ENCODE results near the gene PTCHD1. TPM values are rescaled to one million over a fixed set of nuclear protein-coding genes. Genes with fewer than 3 reads are reported as not detected.

Gene PTCHD1
- total and polyA plus RNA-seq, 9 of the 15 experiments (the other 6 are each of a cell fraction or from before 2014, with no cell fraction given), result not detected

- intact Hi-C loops (cut with micrococcal nuclease), result no loop called here
- no peak for TF ChIP-seq RUNX1 (IDR thresholded peaks at IDR 0.05; ENCODE audit: low read depth)
- no peak for TF ChIP-seq NCOA6 (IDR thresholded peaks at IDR 0.05)
- no peak for TF ChIP-seq ATF1 (CRISPR knock-in tag; IDR thresholded peaks at IDR 0.05)
- TF ChIP-seq ATF1 (tag; IDR thresholded peaks at IDR 0.05), result no peak
- TF ChIP-seq ZNF212 (CRISPR knock-in tag; IDR thresholded peaks at IDR 0.05), result no peak
- TF ChIP-seq TAL1 (IDR thresholded peaks at IDR 0.05), result no peak
- no peak for TF ChIP-seq PKNOX1 (IDR thresholded peaks at IDR 0.05)
- TF ChIP-seq NFIC (IDR thresholded peaks at IDR 0.05), result no peak
- TF ChIP-seq NCOA2 (IDR thresholded peaks at IDR 0.05; ENCODE audit: partially characterized antibody in 2 of 2), result no peak
- no peak for TF ChIP-seq SP2 (IDR thresholded peaks at IDR 0.05; ENCODE audit: extremely low read depth, low read depth, low read length, poor library complexity, severe bottlenecking)
- no peak for TF ChIP-seq ZNF696 (CRISPR knock-in tag; conservative IDR thresholded peaks at IDR 0.05)
- TF ChIP-seq TOE1 (IDR thresholded peaks at IDR 0.05; ENCODE audit: borderline replicate concordance), result no peak
- TF ChIP-seq TOE1 (CRISPR knock-in tag; IDR thresholded peaks at IDR 0.05; ENCODE audit: borderline replicate concordance, low read depth), result no peak
- TF ChIP-seq, protein P1, sequence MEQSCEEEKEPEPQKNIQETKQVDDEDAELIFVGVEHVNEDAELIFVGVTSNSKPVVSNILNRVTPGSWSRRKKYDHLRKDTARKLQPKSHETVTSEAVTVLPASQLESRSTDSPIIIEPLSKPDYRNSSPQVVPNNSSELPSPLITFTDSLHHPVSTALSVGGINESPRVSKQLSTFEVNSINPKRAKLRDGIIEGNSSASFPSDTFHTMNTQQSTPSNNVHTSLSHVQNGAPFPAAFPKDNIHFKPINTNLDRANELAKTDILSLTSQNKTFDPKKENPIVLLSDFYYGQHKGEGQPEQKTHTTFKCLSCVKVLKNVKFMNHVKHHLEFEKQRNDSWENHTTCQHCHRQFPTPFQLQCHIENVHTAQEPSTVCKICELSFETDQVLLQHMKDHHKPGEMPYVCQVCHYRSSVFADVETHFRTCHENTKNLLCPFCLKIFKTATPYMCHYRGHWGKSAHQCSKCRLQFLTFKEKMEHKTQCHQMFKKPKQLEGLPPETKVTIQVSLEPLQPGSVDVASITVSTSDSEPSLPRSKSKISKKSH (CRISPR knock-in tag; IDR thresholded peaks at IDR 0.05), result no peak
- TF ChIP-seq, protein P2, sequence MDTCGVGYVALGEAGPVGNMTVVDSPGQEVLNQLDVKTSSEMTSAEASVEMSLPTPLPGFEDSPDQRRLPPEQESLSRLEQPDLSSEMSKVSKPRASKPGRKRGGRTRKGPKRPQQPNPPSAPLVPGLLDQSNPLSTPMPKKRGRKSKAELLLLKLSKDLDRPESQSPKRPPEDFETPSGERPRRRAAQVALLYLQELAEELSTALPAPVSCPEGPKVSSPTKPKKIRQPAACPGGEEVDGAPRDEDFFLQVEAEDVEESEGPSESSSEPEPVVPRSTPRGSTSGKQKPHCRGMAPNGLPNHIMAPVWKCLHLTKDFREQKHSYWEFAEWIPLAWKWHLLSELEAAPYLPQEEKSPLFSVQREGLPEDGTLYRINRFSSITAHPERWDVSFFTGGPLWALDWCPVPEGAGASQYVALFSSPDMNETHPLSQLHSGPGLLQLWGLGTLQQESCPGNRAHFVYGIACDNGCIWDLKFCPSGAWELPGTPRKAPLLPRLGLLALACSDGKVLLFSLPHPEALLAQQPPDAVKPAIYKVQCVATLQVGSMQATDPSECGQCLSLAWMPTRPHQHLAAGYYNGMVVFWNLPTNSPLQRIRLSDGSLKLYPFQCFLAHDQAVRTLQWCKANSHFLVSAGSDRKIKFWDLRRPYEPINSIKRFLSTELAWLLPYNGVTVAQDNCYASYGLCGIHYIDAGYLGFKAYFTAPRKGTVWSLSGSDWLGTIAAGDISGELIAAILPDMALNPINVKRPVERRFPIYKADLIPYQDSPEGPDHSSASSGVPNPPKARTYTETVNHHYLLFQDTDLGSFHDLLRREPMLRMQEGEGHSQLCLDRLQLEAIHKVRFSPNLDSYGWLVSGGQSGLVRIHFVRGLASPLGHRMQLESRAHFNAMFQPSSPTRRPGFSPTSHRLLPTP (IDR thresholded peaks at IDR 0.05; ENCODE audit: borderline replicate concordance, extremely low read depth, insufficient read length), result no peak
- TF ChIP-seq TEAD1 (CRISPR knock-in tag; IDR thresholded peaks at IDR 0.05), result no peak
These were observed 102.2 kb downstream of the PTCHD1 start for GRCh38 chrX:23436875-23437274.

More at GRCh38 chrX:23436875-23437274, 102.2 kb downstream of the PTCHD1 start:
- Histone ChIP-seq H2AFZ (ENCODE audit: low read depth, low read length) (no peak overlapping the region), H3K9me3 (replicated peaks; ENCODE audit: control insufficient read depth, insufficient read depth, low read depth, low read length) (no peaks in the 10 kb centered on the region), H3K27ac (ENCODE audit: extremely low read depth, low read depth, low read length) (no peak overlapping the region), H3K4me3 (no peak overlapping the region), H3K36me3 (ENCODE audit: control insufficient read depth, insufficient read depth, low read length) (no peaks in the 10 kb centered on the region), H3K4me1 (replicated peaks in 1 of 2; ENCODE audit: control insufficient read depth in 2 of 2, insufficient read depth in 2 of 2, low read length in 2 of 2) (no peaks in the 10 kb centered on the region), H3K27me3 (ENCODE audit: control insufficient read depth in 2 of 2, insufficient read depth in 2 of 2, low read length in 2 of 2) (no peaks in the 10 kb centered on the region), H4K20me1 (replicated peaks; ENCODE audit: control insufficient read depth, insufficient read depth, low read length) (no peaks in the 10 kb centered on the region), H3K9ac (ENCODE audit: insufficient read depth in 1 of 2, low read depth in 2 of 2, low read length in 2 of 2) (no peak overlapping the region), H3K79me2 (ENCODE audit: control insufficient read depth, insufficient read depth, low read length) (no peaks in the 10 kb centered on the region), H3K4me2 (ENCODE audit: insufficient read depth, low read length) (no peak overlapping the region), H3K9me1 (ENCODE audit: control insufficient read depth, insufficient read depth, low read length) (no peaks in the 10 kb centered on the region)
- DNase-seq (ENCODE audit: extremely low read depth in 1 of 4, low spot score in 3 of 4) (no peak), FAIRE-seq (no peak), ATAC-seq (no peak)
- ChIA-PET CTCF (ENCODE audit: low intra/inter-chr PET ratio) (no interaction called here), POLR2A (interaction anchor here (0.6 kb wide), 1 partner anchor 117 kb away, joined by 3 read pairs; no protein-coding TSS in a partner anchor)
- 0% methylated on average over 1 of the region's 1 CpG for WGBS (ENCODE audit: insufficient coverage, low coverage, missing lambda C conversion rate)
- BruUV-seq (replicated peaks), result no TSS peak
- in situ Hi-C loops (cut with MboI), result no loop called here

All from K562 (cell line).